Measurements from ENCODE around the gene ARHGEF10L. TPM values are rescaled to one million over a fixed set of nuclear protein-coding genes. Genes with fewer than 3 reads are reported as not detected.

The ARHGEF10L gene
- total RNA-seq (2022; extraction: Qiagen RNA extraction): 4.8 to 8.5 TPM (median 6.9 TPM) in 5 replicates

GRCh38 chr1:17539477-17540254 lies at the start of gene ARHGEF10L:
Gene ARHGEF10L, plus strand, starts transcription at chr1:17539698. Its CDS starts 40,898 bp downstream, at chr1:17580596.

Other genes starting within 250 kb of the ARHGEF10L start
- not detected in 5 replicates for gene PADI4, start 231.5 kb upstream of the ARHGEF10L start, total RNA-seq (2022; extraction: Qiagen RNA extraction)
- gene PADI6, start 167.5 kb upstream of the ARHGEF10L start, total RNA-seq (2022; extraction: Qiagen RNA extraction): not detected in 5 replicates
- gene RCC2, start 100.0 kb upstream of the ARHGEF10L start, total RNA-seq (2022; extraction: Qiagen RNA extraction): 60.0 to 66.0 TPM (median 62.5 TPM) in 5 replicates
- gene ACTL8, start 215.6 kb downstream of the ARHGEF10L start, total RNA-seq (2022; extraction: Qiagen RNA extraction): 1.2 to 2.0 TPM (median 1.5 TPM) in 5 replicates

Measured in A549 treated with CORT108297 at 1 μM for 4 hours (cell line).